ENCODE data around the gene PHYHIPL. TPM values are rescaled to one million over a fixed set of nuclear protein-coding genes. Genes with fewer than 3 reads are reported as not detected.
A peak's percentile ranks its signal among the peaks of the same experiment; 100 is the strongest.

PHYHIPL gene
- total RNA-seq, 4 donors from 2014 or later = 0.32 TPM; not detected in 3

- no peak overlapping the region for H3K27ac ChIP-seq
- no peaks in the 10 kb centered on the region for H3K9me3 ChIP-seq
- in situ Hi-C loops (cut with MboI; ENCODE audit: low sequenced_read_pairs in 4 of 4) = loop anchor here (25.0 kb wide), 4 partner anchors 383 to 808 kb away; no protein-coding TSS in a partner anchor
- H3K36me3 ChIP-seq = no peaks in the 10 kb centered on the region
- intact Hi-C loops (cut with DNase I; ENCODE audit: low total_unique reads) = no loop called here
- no peak overlapping the region for H3K4me3 ChIP-seq
- H3K27me3 ChIP-seq = no peaks in the 10 kb centered on the region
- DNase-seq (no peak), ATAC-seq (no peak)
- no peak for TF ChIP-seq CTCF (IDR thresholded peaks at IDR 0.05 in 4 of 5, conservative IDR thresholded peaks at IDR 0.05 in 1 of 5)
- TF ChIP-seq POLR2A (IDR thresholded peaks at IDR 0.05) = no peak
- no peaks in the 10 kb centered on the region for H3K4me1 ChIP-seq
These were observed 53.0 kb downstream of the PHYHIPL start for GRCh38 chr10:59229441-59229840.

GRCh38 chr10:59234194-59234593, 57.8 kb downstream of the PHYHIPL start:
- no peaks in the 10 kb centered on the region for H3K9me3 ChIP-seq
- no peak overlapping the region for H3K27ac ChIP-seq
- ATAC-seq = no peak
- no peaks in the 10 kb centered on the region for H3K36me3 ChIP-seq
- no peaks in the 10 kb centered on the region for H3K27me3 ChIP-seq
- no peak overlapping the region for H3K4me3 ChIP-seq
- intact Hi-C loops (cut with DNase I; ENCODE audit: low total_unique reads) (loop anchor here (5.0 to 10.0 kb wide), 2 partner anchors 282 to 671 kb away; partner anchors contain the start of gene CCDC6), in situ Hi-C loops (cut with MboI; ENCODE audit: low sequenced_read_pairs in 4 of 4) (loop anchor here (25.0 kb wide), 4 partner anchors 378 to 803 kb away; no protein-coding TSS in a partner anchor)
- TF ChIP-seq CTCF (IDR thresholded peaks at IDR 0.05 in 4 of 5, conservative IDR thresholded peaks at IDR 0.05 in 1 of 5) = no peak
- no peak for TF ChIP-seq POLR2A (IDR thresholded peaks at IDR 0.05)
- no peaks in the 10 kb centered on the region for H3K4me1 ChIP-seq
- no peak for DNase-seq

GRCh38 chr10:59234816-59235429, 58.5 kb downstream of the PHYHIPL start:
- Histone ChIP-seq H3K4me1 (no peaks in the 10 kb centered on the region), H3K27me3 (no peaks in the 10 kb centered on the region), H3K27ac (no peak overlapping the region), H3K36me3 (no peaks in the 10 kb centered on the region), H3K4me3 (no peak overlapping the region), H3K9me3 (no peaks in the 10 kb centered on the region)
- ATAC-seq = no peak
- in situ Hi-C loops (cut with MboI; ENCODE audit: low sequenced_read_pairs in 4 of 4) (loop anchor here (5.0 to 25.0 kb wide), 6 partner anchors 232 to 802 kb away; no protein-coding TSS in a partner anchor), intact Hi-C loops (cut with DNase I; ENCODE audit: low total_unique reads) (loop anchor here (5.0 to 10.0 kb wide), 3 partner anchors 283 to 670 kb away; partner anchors contain the start of gene CCDC6)
- no peak for DNase-seq
- no peak for TF ChIP-seq POLR2A (IDR thresholded peaks at IDR 0.05)
- peak; percentile 13 to 57 (median 49) for TF ChIP-seq CTCF (IDR thresholded peaks at IDR 0.05 in 4 of 5, conservative IDR thresholded peaks at IDR 0.05 in 1 of 5)

- intact Hi-C loops (cut with DNase I; ENCODE audit: low total_unique reads) (loop anchor here (5.0 to 10.0 kb wide), 2 partner anchors 454 to 669 kb away; partner anchors contain the start of gene CCDC6), in situ Hi-C loops (cut with MboI; ENCODE audit: low sequenced_read_pairs in 4 of 4) (loop anchor here (5.0 to 25.0 kb wide), 6 partner anchors 231 to 801 kb away; no protein-coding TSS in a partner anchor)
- Histone ChIP-seq H3K9me3 (no peaks in the 10 kb centered on the region), H3K4me3 (no peak overlapping the region), H3K4me1 (peaks cover 0 to 5% of the 10 kb centered on the region in 2 donors), H3K27ac (no peak overlapping the region), H3K36me3 (no peaks in the 10 kb centered on the region), H3K27me3 (no peaks in the 10 kb centered on the region)
- ATAC-seq (no peak), DNase-seq (no peak)
- no peak for TF ChIP-seq POLR2A (IDR thresholded peaks at IDR 0.05)
- TF ChIP-seq CTCF (IDR thresholded peaks at IDR 0.05 in 4 of 5, conservative IDR thresholded peaks at IDR 0.05 in 1 of 5) = no peak
These were observed 59.7 kb downstream of the PHYHIPL start for GRCh38 chr10:59236064-59236697.

Data from gastrocnemius medialis (tissue), 4 donors.